Upper lobe of right lung (tissue), 1 donor: ENCODE data around the gene FMNL3. TPM values are rescaled to one million over a fixed set of nuclear protein-coding genes. Genes with fewer than 3 reads are reported as not detected.

ENCODE experiments used
- ATAC-seq: fragments of 200-7000 bp; cut with Tn5 transposase; one replicate; pipeline ENCODE4 v1.9.1; 2020; ENCODE audit warnings: mild to moderate bottlenecking, moderate library complexity
- DNase-seq: peaks from one replicate; pipeline ENCODE4 v3.0.0-alpha.2; 2020
- H3K27ac ChIP-seq: fragments of 200-600 bp; one replicate; pipeline ENCODE4 v1.8.0; 2022
- H3K27me3 ChIP-seq: fragments of 200-600 bp; one replicate; pipeline ENCODE4 v1.8.0; 2022; ENCODE audit warnings: mild to moderate bottlenecking
- H3K36me3 ChIP-seq: fragments of 200-600 bp; one replicate; pipeline ENCODE4 v1.8.0; 2022
- H3K4me1 ChIP-seq: fragments of 200-600 bp; one replicate; pipeline ENCODE4 v1.8.0; 2022
- H3K4me3 ChIP-seq: fragments of 200-600 bp; one replicate; pipeline ENCODE4 v1.8.0; 2022; ENCODE audit warnings: mild to moderate bottlenecking
- H3K9me3 ChIP-seq: fragments of 200-600 bp; one replicate; pipeline ENCODE4 v1.8.0; 2022
- CTCF ChIP-seq: fragments of 200-600 bp; IDR thresholded peaks from one replicate; pipeline ENCODE4 v1.8.0; 2022; ENCODE audit warnings: antibody characterized with exemption
- intact Hi-C: fragments of 100-400 bp; cut with DNase I; formaldehyde crosslinking; loops from one replicate; pipeline ENCODE4 v1.11.0; 2022
- total RNA-seq: library from RNA; stranded (reverse); fragmentation: NEBNext Ultra II Directional; extraction: Animal tissue kit (Norgen Biotek cat#: 25700); gene quantifications from one replicate; pipeline ENCODE4 v1.2.1, GENCODE V29; 2021
- donor health status: DM: no; HTN: yes; CAD: no; lungs with severe emphysema.

The FMNL3 gene
- total RNA-seq, 1 donor from 2014 or later, result 40.3 TPM

- ATAC-seq, result no peak
- Histone ChIP-seq H3K36me3 (peaks cover 5% of the 10 kb centered on the region), H3K27ac (no peak overlapping the region), H3K4me3 (no peak overlapping the region), H3K27me3 (no peaks in the 10 kb centered on the region), H3K4me1 (peaks cover 6% of the 10 kb centered on the region), H3K9me3 (no peaks in the 10 kb centered on the region)
- no peak for TF ChIP-seq CTCF
- no peak for DNase-seq
- intact Hi-C loops, result no loop called here
Observed at GRCh38 chr12:49633703-49634345, 73.4 kb downstream of the FMNL3 start.

- intact Hi-C loops, result no loop called here
- no peaks in the 10 kb centered on the region for H3K36me3 ChIP-seq
- no peaks in the 10 kb centered on the region for H3K27me3 ChIP-seq
- peaks cover 6% of the 10 kb centered on the region for H3K4me1 ChIP-seq
- no peak for TF ChIP-seq CTCF
- no peaks in the 10 kb centered on the region for H3K9me3 ChIP-seq
- no peak overlapping the region for H3K27ac ChIP-seq
- DNase-seq (no peak), ATAC-seq (no peak)
- H3K4me3 ChIP-seq, result no peak overlapping the region
Observed at GRCh38 chr12:49632986-49633702, 74.1 kb downstream of the FMNL3 start.

- ATAC-seq (no peak), DNase-seq (no peak)
- Histone ChIP-seq H3K4me1 (peaks cover 6% of the 10 kb centered on the region), H3K27ac (no peak overlapping the region), H3K9me3 (no peaks in the 10 kb centered on the region), H3K27me3 (no peaks in the 10 kb centered on the region), H3K4me3 (no peak overlapping the region), H3K36me3 (no peaks in the 10 kb centered on the region)
- intact Hi-C loops, result no loop called here
- no peak for TF ChIP-seq CTCF
Observed at GRCh38 chr12:49632401-49632800, 74.8 kb downstream of the FMNL3 start.

- no peak overlapping the region for H3K27ac ChIP-seq
- no peaks in the 10 kb centered on the region for H3K27me3 ChIP-seq
- H3K9me3 ChIP-seq, result no peaks in the 10 kb centered on the region
- no peak for TF ChIP-seq CTCF
- H3K4me1 ChIP-seq, result no peaks in the 10 kb centered on the region
- DNase-seq, result no peak
- intact Hi-C loops, result no loop called here
- no peak for ATAC-seq
- H3K4me3 ChIP-seq, result no peak overlapping the region
- H3K36me3 ChIP-seq, result no peaks in the 10 kb centered on the region
Observed at GRCh38 chr12:49631336-49631907, 75.8 kb downstream of the FMNL3 start.

- H3K27ac ChIP-seq, result no peak overlapping the region
- H3K4me3 ChIP-seq, result no peak overlapping the region
- H3K9me3 ChIP-seq, result no peaks in the 10 kb centered on the region
- no peaks in the 10 kb centered on the region for H3K27me3 ChIP-seq
- DNase-seq (no peak), ATAC-seq (no peak)
- intact Hi-C loops, result no loop called here
- H3K4me1 ChIP-seq, result peaks cover 4% of the 10 kb centered on the region
- TF ChIP-seq CTCF, result no peak
- H3K36me3 ChIP-seq, result no peaks in the 10 kb centered on the region
Observed at GRCh38 chr12:49627752-49628360, 79.3 kb downstream of the FMNL3 start.
